K562 (cell line): ENCODE data around the gene SPATA16. TPM values are rescaled to one million over a fixed set of nuclear protein-coding genes. Genes with fewer than 3 reads are reported as not detected.

Experiments used
- CBX2 ChIP-seq: fragments of 200-600 bp; sonication (generic); IDR thresholded peaks from one replicate; pipeline ENCODE4 v1.6.1; 2012; ENCODE audit warnings: mild to moderate bottlenecking, low read length, inconsistent platforms; ENCODE audit not compliant: insufficient read depth, poor library complexity, severe bottlenecking
- CSDE1 ChIP-seq, 2 experiments: fragments of 450-650 bp; IDR thresholded peaks; 2 replicates each; pipeline ENCODE4 v1.6.1; 2016; ENCODE audit warnings: mild to moderate bottlenecking in 1 of 2
- NR2F6 ChIP-seq: fragments of 450-650 bp; formaldehyde crosslinking; IDR thresholded peaks from 2 replicates; pipeline ENCODE4 v1.4.0; 2020; ENCODE audit warnings: mild to moderate bottlenecking
- PHF21A ChIP-seq: fragments of 450-650 bp; IDR thresholded peaks from 2 replicates; pipeline ENCODE4 v1.6.1; 2017; ENCODE audit warnings: low read depth, borderline replicate concordance
- POU5F1 ChIP-seq: fragments of 150-350 bp; IDR thresholded peaks from 2 replicates; pipeline ENCODE4 v1.6.1; 2014; ENCODE audit warnings: borderline replicate concordance, low read length, low read depth, mild to moderate bottlenecking; ENCODE audit not compliant: partially characterized antibody
- RAD21 ChIP-seq, 2 experiments: fragments of 250-450 bp in 1 of 2; fragments of 450-650 bp in 1 of 2; sonication (Bioruptor Pico) in 1 of 2; formaldehyde crosslinking in 1 of 2; IDR thresholded peaks in 1 of 2; conservative IDR thresholded peaks in 1 of 2; 2 replicates each; pipeline versions ENCODE4 v1.4.0 to v1.8.0; 2020 to 2022; ENCODE audit warnings: mild to moderate bottlenecking in 2 of 2, moderate library complexity in 1 of 2
- RBFOX2 ChIP-seq: fragments of 200-400 bp; formaldehyde crosslinking; IDR thresholded peaks from 2 replicates; pipeline ENCODE4 v1.6.1; 2017; ENCODE audit warnings: low read depth, mild to moderate bottlenecking, low read length, moderate library complexity
- ZNF124 ChIP-seq: sonication (generic); formaldehyde crosslinking; IDR thresholded peaks from 2 replicates; pipeline ENCODE4 v1.8.1; 2022; ENCODE audit warnings: missing genetic modification reagents
- ZNF384 ChIP-seq: IDR thresholded peaks from 2 replicates; pipeline ENCODE4 v1.6.1; 2012; ENCODE audit warnings: low read depth, low read length, improper control_type of control experiment
- polyA plus RNA-seq, 8 experiments: library from polyadenylated mRNA; depleted of rRNA in 4 of 8; stranded (reverse) in 5 of 8; unstranded in 3 of 8; fragments of >200 nt; fragmentation: Nextera tagmentation in 2 of 8; fragmentation: Illumina TruSeq in 1 of 8; extraction: Ambion mirVana in 2 of 8; extraction: Trizol in 1 of 8; gene quantifications; 2 replicates each; pipeline versions ENCODE4 v1.2.1 to v1.2.3, GENCODE V29; 2011 to 2014; ENCODE audit warnings: inconsistent platforms in 1 of 8, missing spikeins in 1 of 8
- total RNA-seq, 7 experiments: library from RNA; depleted of rRNA in 6 of 7; stranded (reverse); fragments of >200 nt in 6 of 7; fragmentation: Illumina TruSeq in 2 of 7; extraction: Trizol in 2 of 7; gene quantifications; 2 replicates each; pipeline versions ENCODE4 v1.2.1 to v1.2.3, GENCODE V29; 2011 to 2021; ENCODE audit warnings: low replicate concordance in 1 of 7
- TF ChIP-seq, protein P1 (sequence below): fragments of 450-650 bp; IDR thresholded peaks from 2 replicates; pipeline ENCODE4 v1.6.1; 2016; ENCODE audit warnings: borderline replicate concordance
- TF ChIP-seq, protein P2 (sequence below), 2 experiments: fragments of 450-650 bp; formaldehyde crosslinking in 1 of 2; IDR thresholded peaks; 2 replicates each; pipeline versions ENCODE4 v1.4.0 to v1.6.1; 2014 to 2020; ENCODE audit warnings: mild to moderate bottlenecking in 2 of 2, borderline replicate concordance in 1 of 2, low read depth in 1 of 2
- TF ChIP-seq, protein P3 (sequence below): fragments of 150-350 bp; IDR thresholded peaks from 2 replicates; pipeline ENCODE4 v1.6.1; 2014; ENCODE audit warnings: low read depth, mild to moderate bottlenecking, low read length, borderline replicate concordance

Gene SPATA16
- total and polyA plus RNA-seq, 9 of the 15 experiments (the other 6 are each of a cell fraction or from before 2014, with no cell fraction given), result not detected

DNA sequence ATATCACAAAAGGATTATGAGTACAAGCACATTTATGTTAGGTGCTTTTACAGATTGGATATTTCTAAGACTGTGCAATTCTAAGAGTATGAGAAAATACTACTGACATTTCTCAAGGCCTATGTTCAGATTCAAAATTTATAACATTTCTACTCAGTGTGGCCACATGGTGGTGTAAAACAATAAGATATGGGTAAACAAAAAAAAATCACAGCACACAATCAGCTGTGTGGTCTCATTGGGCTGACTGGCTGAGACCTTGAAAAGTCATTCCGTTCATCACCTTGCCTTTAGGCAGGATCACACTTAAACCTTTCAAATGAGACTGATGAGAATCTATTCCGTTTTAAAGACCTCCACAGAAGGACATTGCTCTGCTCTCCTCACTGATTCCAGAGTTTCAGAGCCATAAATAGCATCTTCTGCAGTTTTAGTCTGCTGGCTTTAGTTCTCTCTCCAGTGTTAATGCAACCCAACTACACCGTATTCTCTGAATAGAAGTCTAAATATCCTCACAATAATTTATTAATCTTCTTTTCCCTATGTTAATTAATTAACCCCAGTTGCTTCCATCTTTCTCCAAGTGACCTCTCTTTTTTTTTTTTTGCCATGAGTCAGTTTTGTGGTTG, 158.2 kb downstream of the SPATA16 start (continued):
- TF ChIP-seq, protein P1, sequence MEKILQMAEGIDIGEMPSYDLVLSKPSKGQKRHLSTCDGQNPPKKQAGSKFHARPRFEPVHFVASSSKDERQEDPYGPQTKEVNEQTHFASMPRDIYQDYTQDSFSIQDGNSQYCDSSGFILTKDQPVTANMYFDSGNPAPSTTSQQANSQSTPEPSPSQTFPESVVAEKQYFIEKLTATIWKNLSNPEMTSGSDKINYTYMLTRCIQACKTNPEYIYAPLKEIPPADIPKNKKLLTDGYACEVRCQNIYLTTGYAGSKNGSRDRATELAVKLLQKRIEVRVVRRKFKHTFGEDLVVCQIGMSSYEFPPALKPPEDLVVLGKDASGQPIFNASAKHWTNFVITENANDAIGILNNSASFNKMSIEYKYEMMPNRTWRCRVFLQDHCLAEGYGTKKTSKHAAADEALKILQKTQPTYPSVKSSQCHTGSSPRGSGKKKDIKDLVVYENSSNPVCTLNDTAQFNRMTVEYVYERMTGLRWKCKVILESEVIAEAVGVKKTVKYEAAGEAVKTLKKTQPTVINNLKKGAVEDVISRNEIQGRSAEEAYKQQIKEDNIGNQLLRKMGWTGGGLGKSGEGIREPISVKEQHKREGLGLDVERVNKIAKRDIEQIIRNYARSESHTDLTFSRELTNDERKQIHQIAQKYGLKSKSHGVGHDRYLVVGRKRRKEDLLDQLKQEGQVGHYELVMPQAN, result no peak
- TF ChIP-seq PHF21A (peak; percentile 83; the same call in 1 of the 2 replicates), ZNF124 (no peak), ZNF384 (peak; percentile 68; the same call in 1 of the 2 replicates), POU5F1 (no peak), RBFOX2 (no peak), RAD21 (CRISPR knock-in tag; conservative IDR thresholded peaks at IDR 0.05 in 1 of 2, IDR thresholded peaks at IDR 0.05 in 1 of 2) (peak; percentile 80 to 89), NR2F6 (CRISPR knock-in tag) (no peak), CSDE1 (IDR thresholded peaks at IDR 0.05) (no peak), CBX2 (no peak)
- TF ChIP-seq, protein P2, sequence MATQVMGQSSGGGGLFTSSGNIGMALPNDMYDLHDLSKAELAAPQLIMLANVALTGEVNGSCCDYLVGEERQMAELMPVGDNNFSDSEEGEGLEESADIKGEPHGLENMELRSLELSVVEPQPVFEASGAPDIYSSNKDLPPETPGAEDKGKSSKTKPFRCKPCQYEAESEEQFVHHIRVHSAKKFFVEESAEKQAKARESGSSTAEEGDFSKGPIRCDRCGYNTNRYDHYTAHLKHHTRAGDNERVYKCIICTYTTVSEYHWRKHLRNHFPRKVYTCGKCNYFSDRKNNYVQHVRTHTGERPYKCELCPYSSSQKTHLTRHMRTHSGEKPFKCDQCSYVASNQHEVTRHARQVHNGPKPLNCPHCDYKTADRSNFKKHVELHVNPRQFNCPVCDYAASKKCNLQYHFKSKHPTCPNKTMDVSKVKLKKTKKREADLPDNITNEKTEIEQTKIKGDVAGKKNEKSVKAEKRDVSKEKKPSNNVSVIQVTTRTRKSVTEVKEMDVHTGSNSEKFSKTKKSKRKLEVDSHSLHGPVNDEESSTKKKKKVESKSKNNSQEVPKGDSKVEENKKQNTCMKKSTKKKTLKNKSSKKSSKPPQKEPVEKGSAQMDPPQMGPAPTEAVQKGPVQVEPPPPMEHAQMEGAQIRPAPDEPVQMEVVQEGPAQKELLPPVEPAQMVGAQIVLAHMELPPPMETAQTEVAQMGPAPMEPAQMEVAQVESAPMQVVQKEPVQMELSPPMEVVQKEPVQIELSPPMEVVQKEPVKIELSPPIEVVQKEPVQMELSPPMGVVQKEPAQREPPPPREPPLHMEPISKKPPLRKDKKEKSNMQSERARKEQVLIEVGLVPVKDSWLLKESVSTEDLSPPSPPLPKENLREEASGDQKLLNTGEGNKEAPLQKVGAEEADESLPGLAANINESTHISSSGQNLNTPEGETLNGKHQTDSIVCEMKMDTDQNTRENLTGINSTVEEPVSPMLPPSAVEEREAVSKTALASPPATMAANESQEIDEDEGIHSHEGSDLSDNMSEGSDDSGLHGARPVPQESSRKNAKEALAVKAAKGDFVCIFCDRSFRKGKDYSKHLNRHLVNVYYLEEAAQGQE (IDR thresholded peaks at IDR 0.05; ENCODE audit: borderline replicate concordance), result peak; percentile 73; the same call in 1 of the 2 replicates
- TF ChIP-seq, protein P2 (CRISPR knock-in tag; IDR thresholded peaks at IDR 0.05; ENCODE audit: low read depth), result no peak
- TF ChIP-seq, protein P3, sequence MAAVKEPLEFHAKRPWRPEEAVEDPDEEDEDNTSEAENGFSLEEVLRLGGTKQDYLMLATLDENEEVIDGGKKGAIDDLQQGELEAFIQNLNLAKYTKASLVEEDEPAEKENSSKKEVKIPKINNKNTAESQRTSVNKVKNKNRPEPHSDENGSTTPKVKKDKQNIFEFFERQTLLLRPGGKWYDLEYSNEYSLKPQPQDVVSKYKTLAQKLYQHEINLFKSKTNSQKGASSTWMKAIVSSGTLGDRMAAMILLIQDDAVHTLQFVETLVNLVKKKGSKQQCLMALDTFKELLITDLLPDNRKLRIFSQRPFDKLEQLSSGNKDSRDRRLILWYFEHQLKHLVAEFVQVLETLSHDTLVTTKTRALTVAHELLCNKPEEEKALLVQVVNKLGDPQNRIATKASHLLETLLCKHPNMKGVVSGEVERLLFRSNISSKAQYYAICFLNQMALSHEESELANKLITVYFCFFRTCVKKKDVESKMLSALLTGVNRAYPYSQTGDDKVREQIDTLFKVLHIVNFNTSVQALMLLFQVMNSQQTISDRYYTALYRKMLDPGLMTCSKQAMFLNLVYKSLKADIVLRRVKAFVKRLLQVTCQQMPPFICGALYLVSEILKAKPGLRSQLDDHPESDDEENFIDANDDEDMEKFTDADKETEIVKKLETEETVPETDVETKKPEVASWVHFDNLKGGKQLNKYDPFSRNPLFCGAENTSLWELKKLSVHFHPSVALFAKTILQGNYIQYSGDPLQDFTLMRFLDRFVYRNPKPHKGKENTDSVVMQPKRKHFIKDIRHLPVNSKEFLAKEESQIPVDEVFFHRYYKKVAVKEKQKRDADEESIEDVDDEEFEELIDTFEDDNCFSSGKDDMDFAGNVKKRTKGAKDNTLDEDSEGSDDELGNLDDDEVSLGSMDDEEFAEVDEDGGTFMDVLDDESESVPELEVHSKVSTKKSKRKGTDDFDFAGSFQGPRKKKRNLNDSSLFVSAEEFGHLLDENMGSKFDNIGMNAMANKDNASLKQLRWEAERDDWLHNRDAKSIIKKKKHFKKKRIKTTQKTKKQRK, result no peak
